Activated T-cell treated with anti-CD3 and anti-CD28 coated beads, Interleukin-2, amount 50 U/mL, for 4 hours (primary cell): ENCODE results near the gene NECTIN4. TPM values are rescaled to one million over a fixed set of nuclear protein-coding genes. Genes with fewer than 3 reads are reported as not detected.
"Not testable (repeated sequence)": the region's sequence is repeated elsewhere in the genome, so short reads cannot be mapped to it uniquely, and the experiment has no call there.

Source experiments
- ATAC-seq, 2 donors: fragments of 200-7000 bp; cut with Tn5 transposase; one replicate each; pipeline ENCODE4 v1.10.0; 2021
- DNase-seq: peaks from one replicate; pipeline ENCODE4 v3.0.0-alpha.2; 2020
- H3K27me3 Mint-ChIP-seq: one replicate; pipeline ENCODE4 v1.8.0; 2021; ENCODE audit warnings: low read depth, mixed read lengths
- H3K36me3 Mint-ChIP-seq: one replicate; pipeline ENCODE4 v1.8.0; 2022; ENCODE audit warnings: mixed read lengths; ENCODE audit not compliant: insufficient read depth
- H3K4me1 Mint-ChIP-seq: one replicate; pipeline ENCODE4 v1.8.0; 2021; ENCODE audit warnings: low read depth, mixed read lengths
- H3K4me3 Mint-ChIP-seq: one replicate; pipeline ENCODE4 v1.8.0; 2021; ENCODE audit warnings: mild to moderate bottlenecking, moderate library complexity, mixed read lengths
- H3K9me3 Mint-ChIP-seq: one replicate; pipeline ENCODE4 v1.8.0; 2021; ENCODE audit warnings: mixed read lengths
- total RNA-seq, 3 donors: library from RNA; stranded (reverse); gene quantifications; one replicate each; pipeline ENCODE4 v1.2.1, GENCODE V29; 2021

Gene NECTIN4
- total RNA-seq, 3 donors from 2014 or later, result 0.08 TPM; not detected in 2

DNA sequence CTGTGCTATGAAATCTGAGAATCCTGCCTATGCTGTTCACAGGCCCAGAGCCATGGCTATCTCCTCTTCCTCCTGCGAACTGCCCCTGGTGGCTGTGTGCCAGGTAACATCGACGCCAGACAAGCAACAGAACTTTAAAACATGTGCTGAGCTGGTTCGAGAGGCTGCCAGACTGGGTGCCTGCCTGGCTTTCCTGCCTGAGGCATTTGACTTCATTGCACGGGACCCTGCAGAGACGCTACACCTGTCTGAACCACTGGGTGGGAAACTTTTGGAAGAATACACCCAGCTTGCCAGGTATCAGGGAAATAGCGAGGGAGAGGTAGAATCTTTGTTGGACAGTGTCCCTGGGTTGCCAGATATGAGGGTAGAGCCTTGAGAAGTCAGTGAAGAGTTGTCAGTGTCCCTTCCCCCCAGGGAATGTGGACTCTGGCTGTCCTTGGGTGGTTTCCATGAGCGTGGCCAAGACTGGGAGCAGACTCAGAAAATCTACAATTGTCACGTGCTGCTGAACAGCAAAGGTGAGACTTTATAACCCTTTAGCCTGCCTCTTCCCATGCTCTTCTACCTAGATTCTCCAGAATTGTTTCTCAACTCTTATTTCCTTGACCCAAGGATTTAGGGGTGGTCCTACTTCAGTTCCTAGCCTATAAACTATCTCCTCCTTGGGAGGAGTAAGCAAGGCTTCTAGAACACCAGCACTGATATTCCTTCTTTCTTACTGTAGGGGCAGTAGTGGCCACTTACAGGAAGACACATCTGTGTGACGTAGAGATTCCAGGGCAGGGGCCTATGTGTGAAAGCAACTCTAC is 29.9 kb upstream of the NECTIN4 start:
- ATAC-seq (peak; percentile 64 to 65), DNase-seq (peak; percentile 55)
- Mint-ChIP-seq H3K4me3 (peak overlapping the region; percentile 95), H3K27me3 (no peaks in the 10 kb centered on the region), H3K9me3 (no peaks in the 10 kb centered on the region), H3K4me1 (peaks cover 55% of the 10 kb centered on the region), H3K36me3 (peaks cover 40% of the 10 kb centered on the region)

DNA sequence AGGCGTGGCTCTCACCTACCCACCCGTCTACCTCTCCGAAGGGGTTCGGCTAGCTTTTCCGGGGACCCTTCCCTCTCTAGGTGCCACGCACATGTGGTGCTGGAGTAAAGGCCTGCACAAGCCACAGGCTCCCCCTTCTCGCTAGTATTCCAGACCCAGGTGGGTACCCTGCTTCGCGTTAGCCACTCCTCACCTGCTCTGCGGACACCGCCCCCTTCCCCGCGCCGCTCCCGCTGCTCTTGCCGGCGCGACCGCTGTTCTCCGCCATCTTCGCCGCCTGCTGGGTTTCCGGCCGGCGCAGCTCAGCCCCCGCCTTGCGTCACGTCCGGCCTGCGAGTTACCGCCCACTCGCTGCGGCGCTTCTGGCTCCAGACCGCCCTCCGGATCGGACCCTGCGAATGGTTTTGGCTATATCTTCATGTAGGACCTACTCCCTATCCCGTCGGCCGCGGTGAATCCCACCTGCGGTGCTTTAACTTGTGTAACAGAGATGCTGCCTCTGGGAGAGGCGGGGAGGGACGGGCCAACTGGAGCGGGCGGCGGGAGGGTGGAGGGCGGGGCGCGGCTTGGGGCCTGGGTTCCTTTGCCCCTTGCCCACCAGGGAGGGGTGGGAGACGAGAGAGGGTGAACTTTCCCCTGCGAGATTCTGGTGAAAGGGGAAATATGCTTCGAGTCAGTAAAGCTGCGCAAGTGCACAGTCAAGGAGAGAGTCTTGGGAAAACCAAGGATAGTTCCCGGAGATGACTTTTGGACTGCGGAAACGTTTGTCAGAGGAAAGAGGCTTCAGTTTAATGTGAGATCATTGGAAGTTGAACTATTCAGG is 28.6 kb upstream of the NECTIN4 start, which contains the start of the genes NIT1 and PFDN2:
TSS of gene NIT1 (plus strand) at position 347 of the 823 bp plus-strand sequence. CDS start at position 419, 72 bp downstream.
TSS of gene PFDN2 (minus strand) at position 279 of the 823 bp plus-strand sequence. CDS start at position 268, 11 bp downstream.
- peak within 1 kb of the TSS; percentile 95 for H3K4me3 Mint-ChIP-seq
- H3K4me1 Mint-ChIP-seq, result peaks cover 68% of the 10 kb centered on the region
- H3K27me3 Mint-ChIP-seq, result no peaks in the 10 kb centered on the region
- H3K36me3 Mint-ChIP-seq, result peaks cover 38% of the 10 kb centered on the region
- H3K9me3 Mint-ChIP-seq, result no peaks in the 10 kb centered on the region
- ATAC-seq (peak; percentile 69 to 77), DNase-seq (peak; percentile 79)

DNA sequence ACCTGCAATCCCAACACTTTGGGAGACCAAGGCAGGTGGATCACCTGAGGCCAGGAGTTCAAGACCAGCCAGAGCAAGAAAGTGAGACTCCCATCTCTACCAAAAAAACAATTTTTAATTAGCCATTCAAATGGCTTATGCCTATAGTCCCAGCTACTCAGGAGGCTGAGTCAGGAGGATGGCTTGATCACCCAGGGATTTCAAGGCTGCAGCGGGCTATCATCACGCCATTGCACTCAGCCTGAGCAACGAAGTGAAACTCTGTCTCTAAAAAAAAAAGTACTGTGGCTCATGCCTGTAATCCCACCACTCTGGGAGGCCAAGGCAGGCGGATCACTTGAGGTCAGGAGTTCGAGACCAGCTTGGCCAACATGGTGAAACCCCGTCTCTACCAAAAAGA is 26.6 kb upstream of the NECTIN4 start:
- DNase-seq, result not testable (repeated sequence)
- H3K36me3 Mint-ChIP-seq, result peaks cover 33% of the 10 kb centered on the region

DNA sequence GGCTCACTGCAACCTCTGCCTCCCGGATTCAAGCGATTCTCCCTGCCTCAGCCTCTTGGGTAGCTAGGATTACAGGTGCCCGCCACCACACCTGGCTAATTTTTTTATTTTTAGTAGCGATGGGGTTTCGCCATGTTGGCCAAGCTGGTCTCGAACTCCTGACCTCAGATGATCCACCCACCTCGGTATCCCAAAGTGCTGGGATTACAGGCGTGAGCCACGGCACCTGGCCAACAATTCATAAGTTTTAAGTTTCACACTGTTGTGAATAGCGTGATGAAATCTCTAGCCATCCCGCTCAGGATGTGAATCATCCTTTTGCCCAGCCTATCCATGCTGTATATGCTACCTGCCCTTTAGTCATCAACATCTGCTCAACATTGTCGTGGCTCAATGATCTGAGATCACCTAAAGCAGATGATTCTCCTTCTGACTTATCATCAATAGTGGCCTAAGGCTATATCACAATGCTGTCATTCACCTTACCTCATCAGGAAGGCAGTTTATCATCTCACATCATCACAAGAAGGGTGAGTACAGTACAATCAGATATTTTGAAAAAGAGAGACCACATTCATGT is 25.9 kb upstream of the NECTIN4 start:
- peak overlapping the region; percentile 95 for H3K4me3 Mint-ChIP-seq
- DNase-seq (no peak), ATAC-seq (peak; percentile 23 to 35)
- peaks cover 73% of the 10 kb centered on the region for H3K4me1 Mint-ChIP-seq
- H3K9me3 Mint-ChIP-seq, result no peaks in the 10 kb centered on the region
- H3K36me3 Mint-ChIP-seq, result peaks cover 29% of the 10 kb centered on the region
- no peaks in the 10 kb centered on the region for H3K27me3 Mint-ChIP-seq

More for the DNA sequence above, 26.6 kb upstream of the NECTIN4 start:
- Mint-ChIP-seq H3K4me3 (peak overlapping the region; percentile 95), H3K4me1 (peaks cover 77% of the 10 kb centered on the region)
- not testable (repeated sequence) for H3K9me3 Mint-ChIP-seq, H3K27me3 Mint-ChIP-seq, ATAC-seq

DNA sequence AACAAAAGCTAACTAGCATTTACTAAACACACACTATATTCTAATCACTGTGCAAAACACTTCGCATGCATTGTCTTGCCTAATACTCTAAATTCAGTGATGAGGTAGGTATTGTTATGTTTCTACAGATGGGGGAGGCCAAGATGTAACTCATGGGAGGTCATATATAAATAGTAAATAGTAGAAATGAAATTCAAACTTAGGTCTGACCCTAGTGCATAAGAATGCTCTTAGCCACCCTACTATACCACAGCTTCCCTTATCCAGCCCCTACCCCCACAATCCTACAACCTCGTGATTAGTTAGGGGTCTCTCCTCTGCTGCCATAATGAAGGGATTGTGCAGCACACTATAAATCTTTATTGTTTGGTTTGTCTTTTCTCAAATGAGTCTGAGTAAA is 25.2 kb upstream of the NECTIN4 start:
- no peaks in the 10 kb centered on the region for H3K27me3 Mint-ChIP-seq
- H3K4me3 Mint-ChIP-seq, result peak overlapping the region; percentile 95
- ATAC-seq, result no peak
- DNase-seq, result no peak
- peaks cover 25% of the 10 kb centered on the region for H3K36me3 Mint-ChIP-seq
- peaks cover 67% of the 10 kb centered on the region for H3K4me1 Mint-ChIP-seq
- no peaks in the 10 kb centered on the region for H3K9me3 Mint-ChIP-seq

DNA sequence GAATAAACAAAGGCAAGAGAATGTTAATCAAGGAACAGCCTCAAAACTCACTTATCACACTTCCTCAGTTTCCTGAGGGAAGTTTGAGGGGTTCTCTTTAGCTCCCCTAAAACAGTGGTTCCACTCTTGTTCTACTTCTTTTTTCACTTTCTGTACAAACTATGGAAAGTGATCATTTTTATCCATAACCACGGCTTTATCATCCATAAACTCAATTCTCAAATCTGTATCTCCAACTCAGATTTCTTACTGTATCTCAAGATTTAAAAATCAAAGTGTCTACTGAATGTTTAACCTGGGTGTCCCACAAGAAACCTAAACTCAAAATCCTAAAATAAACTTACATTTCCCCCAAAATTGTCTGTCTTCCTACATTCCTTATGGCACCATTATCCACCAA is 24.6 kb upstream of the NECTIN4 start:
- Mint-ChIP-seq H3K4me1 (peaks cover 61% of the 10 kb centered on the region), H3K36me3 (peaks cover 25% of the 10 kb centered on the region), H3K4me3 (no peak overlapping the region), H3K27me3 (no peaks in the 10 kb centered on the region), H3K9me3 (no peaks in the 10 kb centered on the region)
- no peak for ATAC-seq
- DNase-seq, result no peak

DNA sequence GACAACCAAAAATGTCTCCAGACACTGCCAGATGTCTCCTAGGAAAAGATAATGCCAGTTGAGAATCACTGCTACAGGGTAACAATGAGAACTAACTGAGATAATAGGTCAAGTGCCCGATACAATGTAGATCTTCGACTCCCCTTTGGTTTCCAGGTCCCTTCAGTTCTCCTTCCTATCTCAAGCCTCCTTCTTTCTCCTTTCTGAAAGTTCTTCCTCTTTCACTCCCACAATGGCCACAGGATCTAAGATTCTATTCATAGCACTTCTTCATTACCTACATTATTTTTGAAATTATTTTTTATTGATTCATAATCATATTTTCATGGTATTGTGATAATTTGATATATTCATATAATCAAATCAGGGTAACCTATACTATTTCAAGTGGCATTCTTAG is 22.2 kb upstream of the NECTIN4 start:
- H3K9me3 Mint-ChIP-seq, result no peaks in the 10 kb centered on the region
- H3K4me1 Mint-ChIP-seq, result peaks cover 50% of the 10 kb centered on the region
- peaks cover 26% of the 10 kb centered on the region for H3K36me3 Mint-ChIP-seq

DNA sequence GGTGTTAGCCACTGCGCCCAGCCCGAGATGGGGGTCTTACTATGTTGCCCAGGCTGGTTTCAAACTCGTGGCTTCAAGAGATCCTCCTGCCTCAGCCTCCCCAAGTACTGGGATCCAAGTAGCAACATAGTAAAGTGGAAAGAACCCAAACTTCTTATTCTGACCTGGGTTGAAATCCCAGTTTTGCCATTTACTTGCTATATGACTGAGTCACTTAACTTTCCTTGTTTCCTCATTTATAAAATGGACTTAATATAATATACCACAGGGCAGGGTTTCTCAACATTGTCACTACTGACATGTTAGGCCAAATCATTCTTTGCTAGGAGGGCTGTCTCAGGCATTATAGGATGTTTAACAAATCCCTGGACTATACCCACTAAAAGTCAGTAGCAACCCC is 21.8 kb upstream of the NECTIN4 start:
- H3K9me3 Mint-ChIP-seq, result no peaks in the 10 kb centered on the region

More for the DNA sequence above, 22.2 kb upstream of the NECTIN4 start:
- Mint-ChIP-seq H3K4me3 (no peak overlapping the region), H3K27me3 (no peaks in the 10 kb centered on the region)
- ATAC-seq (no peak), DNase-seq (no peak)

DNA sequence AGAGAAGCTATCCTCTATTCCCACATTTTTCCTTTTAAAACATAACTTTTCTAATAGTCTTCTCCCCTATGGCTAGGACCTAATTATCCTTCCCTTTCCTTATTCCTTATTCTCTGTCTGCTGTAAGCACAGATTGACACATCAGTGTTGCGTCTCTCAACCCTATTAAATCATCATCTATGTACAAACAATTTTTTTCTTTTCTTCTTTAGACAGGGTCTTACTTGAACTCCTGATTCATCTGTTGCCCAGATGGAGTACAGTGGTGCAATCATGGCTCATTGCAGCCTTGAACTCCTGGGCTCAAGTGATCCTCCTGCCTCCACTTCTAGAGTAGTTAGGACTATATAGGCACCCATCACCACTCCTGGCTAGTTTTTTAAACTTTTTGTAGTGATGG is 17.1 kb upstream of the NECTIN4 start:
- ATAC-seq (no peak), DNase-seq (no peak)
- Mint-ChIP-seq H3K27me3 (no peaks in the 10 kb centered on the region), H3K4me3 (no peak overlapping the region), H3K9me3 (no peaks in the 10 kb centered on the region), H3K4me1 (peaks cover 21% of the 10 kb centered on the region), H3K36me3 (peaks cover 22% of the 10 kb centered on the region)

More for the DNA sequence above, 21.8 kb upstream of the NECTIN4 start:
- Mint-ChIP-seq H3K27me3 (no peaks in the 10 kb centered on the region), H3K36me3 (peaks cover 26% of the 10 kb centered on the region), H3K4me3 (no peak overlapping the region), H3K4me1 (peaks cover 50% of the 10 kb centered on the region)
- no peak for DNase-seq
- ATAC-seq, result no peak

DNA sequence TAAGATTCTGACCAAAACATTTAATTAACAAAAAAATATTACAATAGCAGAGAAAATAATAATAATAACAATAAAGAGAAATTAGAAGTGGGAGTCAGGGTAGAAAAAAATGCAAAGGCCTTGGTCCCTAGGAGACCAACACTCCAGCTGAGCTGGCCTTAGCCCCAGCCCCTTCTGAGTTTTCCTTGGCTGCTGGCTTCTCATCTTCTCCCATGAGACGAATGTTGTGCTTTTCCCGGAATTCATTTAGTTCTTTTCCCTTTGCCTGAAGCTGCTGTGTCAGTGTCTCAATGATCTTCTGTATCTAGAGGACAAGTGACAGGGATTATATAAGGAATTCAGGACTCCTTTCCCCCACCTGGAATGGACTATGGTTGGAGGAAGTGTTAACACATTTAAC is 11.2 kb upstream of the NECTIN4 start:
- Mint-ChIP-seq H3K4me3 (no peak overlapping the region), H3K27me3 (no peaks in the 10 kb centered on the region), H3K36me3 (peaks cover 22% of the 10 kb centered on the region), H3K4me1 (peaks cover 32% of the 10 kb centered on the region), H3K9me3 (no peaks in the 10 kb centered on the region)
- ATAC-seq (no peak), DNase-seq (no peak)

DNA sequence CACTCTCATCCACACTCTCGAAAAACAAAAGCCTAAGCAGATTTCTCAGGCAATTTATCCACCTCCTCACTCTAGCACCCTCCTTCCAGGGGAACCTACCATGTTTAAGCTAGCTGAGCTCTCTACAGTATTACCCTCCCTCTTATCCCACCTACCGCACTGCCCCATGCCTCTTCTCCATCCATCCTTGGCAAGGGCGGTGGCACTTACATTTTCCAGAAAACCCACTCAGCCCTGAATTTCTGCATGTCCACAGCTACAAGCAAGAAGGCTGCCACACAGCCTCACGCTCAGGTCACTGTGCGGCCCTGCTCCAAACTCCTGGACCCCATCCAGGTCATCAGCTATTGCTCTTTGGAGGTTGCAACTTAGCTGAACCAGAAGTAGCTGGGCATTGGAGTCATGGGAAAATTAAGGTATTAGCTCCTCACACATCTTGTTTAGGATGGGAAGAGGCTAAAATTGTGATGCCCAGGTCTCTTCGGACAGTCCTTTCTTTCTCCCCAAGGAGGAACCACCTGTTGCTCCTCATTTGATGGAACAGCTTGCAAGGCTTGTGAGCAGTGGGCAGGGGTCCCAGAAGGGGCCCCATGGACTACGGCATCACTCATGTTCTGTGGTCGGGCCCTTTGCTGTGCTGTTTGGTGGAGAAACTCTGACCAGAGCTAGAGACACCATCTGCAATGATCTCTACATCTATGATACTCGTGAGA is 9.9 kb upstream of the NECTIN4 start:
- DNase-seq (no peak), ATAC-seq (no peak)
- H3K9me3 Mint-ChIP-seq, result no peaks in the 10 kb centered on the region
- peaks cover 31% of the 10 kb centered on the region for H3K4me1 Mint-ChIP-seq
- H3K4me3 Mint-ChIP-seq, result peak overlapping the region; percentile 81
- H3K27me3 Mint-ChIP-seq, result no peaks in the 10 kb centered on the region
- H3K36me3 Mint-ChIP-seq, result peaks cover 22% of the 10 kb centered on the region

DNA sequence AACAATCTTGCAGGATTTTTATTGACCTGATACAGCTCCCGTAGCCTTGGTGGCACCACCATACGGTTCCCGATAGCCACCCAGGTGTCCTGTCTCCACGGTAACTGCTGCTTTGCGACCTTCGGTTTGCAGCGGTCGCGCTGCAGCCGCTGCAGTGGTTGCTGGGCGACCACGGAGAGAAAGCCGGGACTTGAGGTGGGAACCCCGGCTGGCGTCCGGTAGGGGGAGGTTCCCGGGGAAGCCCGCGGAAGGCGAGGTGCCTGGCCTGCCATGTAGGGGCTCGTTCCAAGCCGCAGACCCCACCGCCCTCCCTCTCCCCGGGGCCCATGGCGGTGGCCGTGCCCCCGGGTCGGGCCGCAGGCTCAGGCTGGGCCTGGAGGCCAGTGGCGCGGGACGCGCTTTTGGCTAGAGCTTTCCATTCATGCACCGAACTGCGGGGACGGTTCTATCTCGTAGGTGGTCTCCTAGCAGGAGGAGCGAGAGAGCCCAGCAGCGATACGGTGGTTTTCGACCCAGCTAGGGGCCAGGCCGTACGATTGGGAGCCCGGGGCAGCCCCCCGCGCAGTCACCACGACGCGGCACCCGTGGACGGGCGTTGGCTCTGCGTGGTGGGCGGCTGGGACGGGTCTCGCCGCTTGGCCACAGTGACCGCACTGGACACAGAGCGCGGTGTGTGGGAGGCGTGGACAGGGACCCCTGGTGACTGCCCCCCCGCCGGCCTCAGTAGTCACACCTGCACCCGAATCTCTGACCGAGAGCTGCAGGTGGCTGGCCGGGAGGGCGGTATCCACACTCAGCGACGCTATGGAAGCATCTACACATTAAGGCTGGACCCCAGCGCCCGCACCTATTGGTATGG is 9.1 kb upstream of the NECTIN4 start, which contains the start of gene KLHDC9:
TSS of gene KLHDC9 (plus strand) at position 152 of the 859 bp plus-strand sequence. CDS start at position 327, 175 bp downstream.
- H3K4me1 Mint-ChIP-seq, result peaks cover 34% of the 10 kb centered on the region
- H3K4me3 Mint-ChIP-seq, result peak within 1 kb of the TSS; percentile 81
- DNase-seq (peak; percentile 38), ATAC-seq (peak; percentile 68 to 75)
- H3K36me3 Mint-ChIP-seq, result peaks cover 22% of the 10 kb centered on the region
- no peaks in the 10 kb centered on the region for H3K9me3 Mint-ChIP-seq
- H3K27me3 Mint-ChIP-seq, result no peaks in the 10 kb centered on the region

DNA sequence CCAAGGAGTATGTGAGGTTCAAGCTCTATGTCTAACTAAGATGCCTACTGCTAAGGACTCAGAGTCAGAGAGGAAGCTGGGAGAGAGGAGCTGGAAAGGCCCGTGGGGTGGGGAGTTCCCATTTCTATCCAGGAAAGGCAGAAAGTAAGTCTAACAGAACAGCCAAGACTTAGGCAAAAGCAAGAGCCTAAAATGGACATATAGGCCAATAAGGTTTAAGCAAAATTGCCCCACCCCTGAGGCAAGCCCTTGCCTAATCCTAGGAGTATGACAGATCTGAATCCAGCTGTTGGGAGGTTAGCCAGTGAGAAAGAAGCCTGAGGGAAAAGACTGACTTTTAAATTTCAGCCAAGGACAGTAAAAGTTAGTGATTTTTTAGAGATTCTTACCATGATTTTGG is 7.2 kb upstream of the NECTIN4 start:
- Mint-ChIP-seq H3K36me3 (peaks cover 16% of the 10 kb centered on the region), H3K9me3 (no peaks in the 10 kb centered on the region), H3K4me3 (no peak overlapping the region), H3K4me1 (peaks cover 49% of the 10 kb centered on the region), H3K27me3 (no peaks in the 10 kb centered on the region)
- no peak for DNase-seq
- ATAC-seq, result no peak
